Measurements from ENCODE around the gene GMPR.

DNA sequence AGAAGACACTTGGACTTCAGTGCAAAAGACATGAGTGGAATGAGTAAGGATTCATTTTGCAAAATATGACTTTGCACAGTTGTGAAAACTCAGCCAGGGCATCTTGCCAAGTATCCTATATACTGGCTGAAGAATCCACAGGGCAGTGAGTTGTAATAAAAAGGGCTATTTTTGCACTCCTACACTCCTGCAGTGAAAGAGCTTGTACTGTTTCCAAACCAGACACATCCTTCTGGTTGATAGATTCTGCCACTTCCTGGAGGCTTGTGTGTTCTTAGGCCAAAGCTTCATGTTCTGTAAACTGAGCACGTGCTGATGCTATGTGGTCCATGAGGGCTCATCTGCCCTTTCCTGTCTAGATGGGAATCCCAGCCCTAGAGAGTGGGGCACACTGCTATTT, 34.9 kb downstream of the GMPR start:
- TF ChIP-seq CTCF (conservative IDR thresholded peaks at IDR 0.05; ENCODE audit: low read length) (no peak), EZH2phosphoT487 (IDR thresholded peaks at IDR 0.05; ENCODE audit: borderline replicate concordance, low read depth, low read length) (no peak)

All from OCI-LY7 (cell line).